Epithelial cell of proximal tubule (primary cell): ENCODE measurements around the gene PGBD1. TPM values are rescaled to one million over a fixed set of nuclear protein-coding genes. Genes with fewer than 3 reads are reported as not detected.
A peak's percentile ranks its signal among the peaks of the same experiment; 100 is the strongest.

Experiments used
- DNase-seq: peaks from one replicate; pipeline ENCODE4 v3.0.0-alpha.2; 2011; ENCODE audit warnings: low read depth
- H3K4me3 ChIP-seq: 2 replicates; pipeline ENCODE4 v1.5.1; 2011; ENCODE audit warnings: low read depth, mild to moderate bottlenecking, low read length
- total RNA-seq: library from RNA; depleted of rRNA; stranded (reverse); fragments of >200 nt; gene quantifications from 2 replicates; pipeline ENCODE4 v1.2.3, GENCODE V29; 2015
- TF ChIP-seq, protein P1 (sequence below): conservative IDR thresholded peaks from 2 replicates; pipeline ENCODE4 v1.5.1; 2012; ENCODE audit warnings: low read depth, mild to moderate bottlenecking, low read length

Gene PGBD1, protein sequence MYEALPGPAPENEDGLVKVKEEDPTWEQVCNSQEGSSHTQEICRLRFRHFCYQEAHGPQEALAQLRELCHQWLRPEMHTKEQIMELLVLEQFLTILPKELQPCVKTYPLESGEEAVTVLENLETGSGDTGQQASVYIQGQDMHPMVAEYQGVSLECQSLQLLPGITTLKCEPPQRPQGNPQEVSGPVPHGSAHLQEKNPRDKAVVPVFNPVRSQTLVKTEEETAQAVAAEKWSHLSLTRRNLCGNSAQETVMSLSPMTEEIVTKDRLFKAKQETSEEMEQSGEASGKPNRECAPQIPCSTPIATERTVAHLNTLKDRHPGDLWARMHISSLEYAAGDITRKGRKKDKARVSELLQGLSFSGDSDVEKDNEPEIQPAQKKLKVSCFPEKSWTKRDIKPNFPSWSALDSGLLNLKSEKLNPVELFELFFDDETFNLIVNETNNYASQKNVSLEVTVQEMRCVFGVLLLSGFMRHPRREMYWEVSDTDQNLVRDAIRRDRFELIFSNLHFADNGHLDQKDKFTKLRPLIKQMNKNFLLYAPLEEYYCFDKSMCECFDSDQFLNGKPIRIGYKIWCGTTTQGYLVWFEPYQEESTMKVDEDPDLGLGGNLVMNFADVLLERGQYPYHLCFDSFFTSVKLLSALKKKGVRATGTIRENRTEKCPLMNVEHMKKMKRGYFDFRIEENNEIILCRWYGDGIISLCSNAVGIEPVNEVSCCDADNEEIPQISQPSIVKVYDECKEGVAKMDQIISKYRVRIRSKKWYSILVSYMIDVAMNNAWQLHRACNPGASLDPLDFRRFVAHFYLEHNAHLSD
- total RNA-seq: 5.2 and 7.1 TPM in 2 replicates

GRCh38 chr6:28281288-28282064, at the start of gene PGBD1:
TSS of gene PGBD1 (plus strand) at chr6:28281572. CDS start at chr6:28283814, 2,242 bp downstream.
- DNase-seq: no peak
- H3K4me3 ChIP-seq: peak within 1 kb of the TSS; percentile 88
- TF ChIP-seq, protein P1, sequence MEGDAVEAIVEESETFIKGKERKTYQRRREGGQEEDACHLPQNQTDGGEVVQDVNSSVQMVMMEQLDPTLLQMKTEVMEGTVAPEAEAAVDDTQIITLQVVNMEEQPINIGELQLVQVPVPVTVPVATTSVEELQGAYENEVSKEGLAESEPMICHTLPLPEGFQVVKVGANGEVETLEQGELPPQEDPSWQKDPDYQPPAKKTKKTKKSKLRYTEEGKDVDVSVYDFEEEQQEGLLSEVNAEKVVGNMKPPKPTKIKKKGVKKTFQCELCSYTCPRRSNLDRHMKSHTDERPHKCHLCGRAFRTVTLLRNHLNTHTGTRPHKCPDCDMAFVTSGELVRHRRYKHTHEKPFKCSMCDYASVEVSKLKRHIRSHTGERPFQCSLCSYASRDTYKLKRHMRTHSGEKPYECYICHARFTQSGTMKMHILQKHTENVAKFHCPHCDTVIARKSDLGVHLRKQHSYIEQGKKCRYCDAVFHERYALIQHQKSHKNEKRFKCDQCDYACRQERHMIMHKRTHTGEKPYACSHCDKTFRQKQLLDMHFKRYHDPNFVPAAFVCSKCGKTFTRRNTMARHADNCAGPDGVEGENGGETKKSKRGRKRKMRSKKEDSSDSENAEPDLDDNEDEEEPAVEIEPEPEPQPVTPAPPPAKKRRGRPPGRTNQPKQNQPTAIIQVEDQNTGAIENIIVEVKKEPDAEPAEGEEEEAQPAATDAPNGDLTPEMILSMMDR: no peak

DNA sequence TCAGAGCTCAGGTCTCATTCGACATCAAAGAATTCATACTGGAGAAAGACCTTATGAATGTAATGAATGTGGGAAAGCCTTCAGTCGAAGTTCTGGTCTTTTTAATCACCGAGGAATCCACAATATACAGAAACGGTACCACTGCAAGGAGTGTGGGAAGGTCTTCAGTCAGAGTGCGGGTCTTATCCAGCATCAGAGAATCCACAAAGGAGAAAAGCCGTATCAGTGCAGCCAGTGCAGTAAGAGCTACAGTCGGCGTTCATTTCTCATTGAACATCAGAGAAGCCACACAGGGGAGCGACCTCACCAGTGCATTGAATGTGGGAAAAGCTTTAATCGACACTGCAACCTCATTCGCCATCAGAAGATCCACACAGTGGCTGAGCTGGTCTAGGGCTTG, 48.6 kb upstream of the PGBD1 start:
- no peak for DNase-seq
- no peak overlapping the region for H3K4me3 ChIP-seq
- TF ChIP-seq, protein P1: no peak

- DNase-seq: no peak
- TF ChIP-seq, protein P1: no peak
- H3K4me3 ChIP-seq: no peak overlapping the region
Observed at GRCh38 chr6:28235912-28236452, 45.4 kb upstream of the PGBD1 start.

DNA sequence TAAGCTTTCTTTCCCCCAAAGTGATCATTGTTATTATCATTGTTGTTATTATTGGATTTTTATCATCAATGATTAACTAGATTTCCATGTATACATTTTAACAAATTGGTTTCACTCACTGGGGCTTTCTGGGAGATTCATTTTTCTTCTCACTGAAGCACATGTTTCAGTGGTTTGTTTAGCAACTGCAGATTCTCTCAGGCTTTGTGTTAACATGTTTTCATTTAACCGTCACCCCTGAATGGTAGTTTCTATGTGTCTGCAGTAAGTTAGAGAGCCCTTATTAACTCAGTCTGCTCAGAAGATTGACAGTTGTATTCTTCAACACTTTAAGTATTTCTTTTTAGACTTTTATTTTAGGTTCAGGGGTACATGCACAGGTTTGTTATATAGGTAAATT, 41.7 kb upstream of the PGBD1 start:
- H3K4me3 ChIP-seq: no peak overlapping the region
- DNase-seq: no peak
- TF ChIP-seq, protein P1: no peak

GRCh38 chr6:28240471-28240870, 40.9 kb upstream of the PGBD1 start:
- no peak for DNase-seq
- H3K4me3 ChIP-seq: no peak overlapping the region
- TF ChIP-seq, protein P1: no peak

DNA sequence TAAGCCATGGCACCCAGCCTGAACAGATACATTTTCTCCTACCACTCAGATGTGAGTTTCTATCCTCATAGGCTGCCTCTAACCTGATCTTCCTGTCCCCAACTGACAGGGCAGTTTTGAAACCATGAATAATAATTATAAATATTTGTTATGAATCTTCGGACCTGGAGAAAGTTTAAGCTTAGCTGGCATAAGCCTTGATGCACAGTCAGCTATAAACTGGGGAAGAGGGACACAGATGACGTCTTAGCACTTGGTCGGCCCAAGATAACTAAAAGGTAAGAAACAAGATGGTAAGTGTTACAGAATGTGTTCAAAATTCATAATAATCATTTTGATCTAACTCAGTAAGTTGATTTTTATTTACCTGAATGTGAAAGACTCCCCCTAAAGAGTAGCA, 37.4 kb upstream of the PGBD1 start:
- no peak for DNase-seq
- TF ChIP-seq, protein P1: no peak
- no peak overlapping the region for H3K4me3 ChIP-seq
